Activated CD4-positive, alpha-beta memory T cell treated with anti-CD3 and anti-CD28 coated beads, Interleukin-2, amount 10 ng/mL, durations not matched to agents 7 days and 5 days (primary cell): ENCODE results near the gene LRFN4. TPM values are rescaled to one million over a fixed set of nuclear protein-coding genes. Genes with fewer than 3 reads are reported as not detected.
A peak's percentile ranks its signal among the peaks of the same experiment; 100 is the strongest.

Experiments
- CTCF ChIA-PET: fragments of 350-600 bp; sonication (Branson Sonifier 250); formaldehyde crosslinking; loops from one replicate; lab custom pipeline; 2021; ENCODE audit warnings: antibody characterized with exemption, inconsistent platforms; lab: Charles Lee
- POLR2A ChIA-PET: fragments of 350-600 bp; sonication (Branson Sonifier 250); formaldehyde crosslinking; loops from one replicate; lab custom pipeline; 2021; ENCODE audit warnings: antibody characterized with exemption; lab: Charles Lee
- DNase-seq: peaks from one replicate; pipeline ENCODE4 v3.0.0-alpha.2; 2020
- H3K27ac Mint-ChIP-seq: one replicate; pipeline ENCODE4 v1.8.0; 2021; ENCODE audit warnings: mild to moderate bottlenecking, mixed read lengths
- H3K27me3 Mint-ChIP-seq: one replicate; pipeline ENCODE4 v1.8.0; 2021; ENCODE audit warnings: mixed read lengths
- H3K36me3 Mint-ChIP-seq: one replicate; pipeline ENCODE4 v1.8.0; 2021; ENCODE audit warnings: low read depth, mixed read lengths
- H3K4me1 Mint-ChIP-seq: one replicate; pipeline ENCODE4 v1.8.0; 2021; ENCODE audit warnings: mixed read lengths
- H3K4me3 Mint-ChIP-seq: one replicate; pipeline ENCODE4 v1.8.0; 2021; ENCODE audit warnings: mild to moderate bottlenecking, mixed read lengths
- H3K9me3 Mint-ChIP-seq: one replicate; pipeline ENCODE4 v1.8.0; 2021; ENCODE audit warnings: mixed read lengths
- total RNA-seq, 2 experiments: library from RNA; stranded (reverse); gene quantifications; one replicate each; pipeline ENCODE4 v1.2.3, GENCODE V29; 2021

The LRFN4 gene
- total RNA-seq, 2 experiments from 2014 or later: 23.2 to 28.3 TPM

DNA sequence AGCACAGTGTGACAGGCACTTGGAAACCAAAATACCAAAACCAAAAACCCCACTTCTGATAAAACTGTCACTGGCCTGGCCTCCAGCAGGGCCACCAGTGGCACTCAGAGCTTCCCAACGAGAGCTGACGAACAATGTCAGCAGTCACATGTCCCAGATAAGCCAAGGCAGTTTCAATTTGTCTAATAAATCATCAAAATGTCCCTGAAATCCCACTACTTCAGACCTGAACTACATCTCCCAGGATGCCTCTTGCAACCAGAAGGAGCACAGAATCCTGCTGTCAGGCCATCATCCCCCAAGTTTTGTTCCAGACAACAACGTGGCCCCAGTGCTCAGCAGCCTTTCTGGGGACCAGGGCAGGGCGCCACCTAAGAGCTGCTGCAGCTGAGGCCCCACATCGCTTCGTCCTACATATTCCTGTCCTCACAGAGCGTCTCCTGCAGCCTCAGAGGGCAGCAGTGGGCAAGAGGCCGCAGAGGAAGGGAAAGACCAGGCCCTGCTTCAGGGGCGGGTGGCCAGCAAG lies 25.1 kb downstream of the LRFN4 start:
- H3K4me3 Mint-ChIP-seq: no peak overlapping the region
- no peaks in the 10 kb centered on the region for H3K36me3 Mint-ChIP-seq
- no peaks in the 10 kb centered on the region for H3K27me3 Mint-ChIP-seq
- H3K4me1 Mint-ChIP-seq: peaks cover 13% of the 10 kb centered on the region
- no peak for DNase-seq
- H3K27ac Mint-ChIP-seq: no peak overlapping the region
- POLR2A ChIA-PET: interaction anchor here (2.8 kb wide), 1 partner anchor 39 kb away, joined by 14 read pairs; the partner anchor contains the start of gene RCE1
- CTCF ChIA-PET: interaction anchor here (0.6 to 1.5 kb wide), 7 partner anchors 12 to 1891 kb away, joined by 3 to 5 read pairs (median 4); partner anchors contain the start of gene RBM4B
- H3K9me3 Mint-ChIP-seq: no peaks in the 10 kb centered on the region

DNA sequence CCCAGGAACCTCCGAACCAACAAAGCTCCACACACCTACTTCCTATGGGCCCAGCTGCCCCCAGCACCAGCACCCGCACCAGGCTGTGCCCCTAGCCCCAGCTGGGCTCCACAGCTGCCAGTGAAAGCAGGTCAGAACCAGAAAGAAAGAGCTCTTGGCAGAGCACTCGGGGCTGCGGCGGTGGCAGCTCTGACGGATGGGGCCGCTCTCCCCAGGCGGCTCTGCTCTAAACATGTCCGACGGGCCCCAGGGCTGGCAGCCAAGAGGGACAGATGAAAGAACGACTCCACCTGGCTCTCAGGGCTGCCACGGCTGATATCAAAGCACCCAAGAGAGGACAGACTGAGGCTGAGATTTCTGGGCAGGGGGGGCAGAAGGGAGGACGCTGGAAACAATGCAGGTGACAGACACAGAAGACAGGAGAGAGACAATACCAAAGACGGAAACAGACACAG lies 25.7 kb downstream of the LRFN4 start:
- Mint-ChIP-seq H3K27me3 (no peaks in the 10 kb centered on the region), H3K9me3 (no peaks in the 10 kb centered on the region), H3K4me3 (no peak overlapping the region), H3K27ac (no peak overlapping the region), H3K4me1 (peaks cover 13% of the 10 kb centered on the region), H3K36me3 (no peaks in the 10 kb centered on the region)
- no peak for DNase-seq
- POLR2A ChIA-PET: interaction anchor here (1.1 to 2.8 kb wide), 2 partner anchors 40 to 187 kb away, joined by 3 to 14 read pairs; partner anchors contain the start of gene RCE1
- CTCF ChIA-PET: interaction anchor here (0.7 to 2.1 kb wide), 8 partner anchors 13 to 366 kb away, joined by 3 to 7 read pairs (median 4); partner anchors contain the start of gene RBM4B

- ChIA-PET POLR2A (interaction anchor here (1.1 kb wide), 1 partner anchor 188 kb away, joined by 3 read pairs; no protein-coding TSS in a partner anchor), CTCF (interaction anchor here (0.7 to 2.1 kb wide), 9 partner anchors 16 to 188 kb away, joined by 3 to 7 read pairs (median 3); partner anchors contain the start of gene RCE1)
- Mint-ChIP-seq H3K36me3 (no peaks in the 10 kb centered on the region), H3K27me3 (no peaks in the 10 kb centered on the region), H3K9me3 (no peaks in the 10 kb centered on the region), H3K4me3 (no peak overlapping the region), H3K4me1 (peaks cover 13% of the 10 kb centered on the region), H3K27ac (no peak overlapping the region)
- peak; percentile 68 for DNase-seq
Measured at GRCh38 chr11:66883016-66883965, 26.4 kb downstream of the LRFN4 start.

DNA sequence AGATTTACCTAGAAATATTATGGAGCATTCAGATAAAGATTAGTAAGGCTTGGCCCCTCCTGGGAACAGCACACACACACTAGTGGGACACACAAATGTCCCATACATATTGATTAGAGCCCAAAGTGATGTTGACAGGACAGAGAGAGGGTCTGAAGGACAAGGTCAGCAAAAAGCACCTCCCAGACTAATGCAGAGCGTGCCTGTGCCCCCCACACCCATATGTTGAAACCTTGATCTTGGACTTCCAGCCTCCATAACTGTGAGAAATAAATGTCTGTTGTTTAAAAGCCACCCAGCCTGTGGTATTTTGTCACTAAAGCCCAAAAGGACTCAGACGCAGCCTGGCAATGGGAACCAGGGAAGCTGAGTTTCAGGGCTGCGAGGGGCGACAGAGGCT lies 27.6 kb downstream of the LRFN4 start:
- no peak overlapping the region for H3K4me3 Mint-ChIP-seq
- no peak overlapping the region for H3K27ac Mint-ChIP-seq
- CTCF ChIA-PET: interaction anchor here (1.0 to 2.1 kb wide), 5 partner anchors 17 to 189 kb away, joined by 3 to 7 read pairs (median 3); no protein-coding TSS in a partner anchor
- no peaks in the 10 kb centered on the region for H3K27me3 Mint-ChIP-seq
- H3K9me3 Mint-ChIP-seq: no peaks in the 10 kb centered on the region
- H3K4me1 Mint-ChIP-seq: peaks cover 12% of the 10 kb centered on the region
- no peak for DNase-seq
- POLR2A ChIA-PET: no interaction called here
- no peaks in the 10 kb centered on the region for H3K36me3 Mint-ChIP-seq

- ChIA-PET POLR2A (no interaction called here), CTCF (interaction anchor here (0.7 to 1.0 kb wide), 2 partner anchors 30 to 49 kb away, joined by 3 read pairs; no protein-coding TSS in a partner anchor)
- Mint-ChIP-seq H3K4me3 (no peak overlapping the region), H3K27me3 (no peaks in the 10 kb centered on the region), H3K4me1 (peaks cover 6% of the 10 kb centered on the region), H3K27ac (no peak overlapping the region), H3K9me3 (no peaks in the 10 kb centered on the region), H3K36me3 (no peaks in the 10 kb centered on the region)
- no peak for DNase-seq
Measured at GRCh38 chr11:66885469-66885868, 28.6 kb downstream of the LRFN4 start.

DNA sequence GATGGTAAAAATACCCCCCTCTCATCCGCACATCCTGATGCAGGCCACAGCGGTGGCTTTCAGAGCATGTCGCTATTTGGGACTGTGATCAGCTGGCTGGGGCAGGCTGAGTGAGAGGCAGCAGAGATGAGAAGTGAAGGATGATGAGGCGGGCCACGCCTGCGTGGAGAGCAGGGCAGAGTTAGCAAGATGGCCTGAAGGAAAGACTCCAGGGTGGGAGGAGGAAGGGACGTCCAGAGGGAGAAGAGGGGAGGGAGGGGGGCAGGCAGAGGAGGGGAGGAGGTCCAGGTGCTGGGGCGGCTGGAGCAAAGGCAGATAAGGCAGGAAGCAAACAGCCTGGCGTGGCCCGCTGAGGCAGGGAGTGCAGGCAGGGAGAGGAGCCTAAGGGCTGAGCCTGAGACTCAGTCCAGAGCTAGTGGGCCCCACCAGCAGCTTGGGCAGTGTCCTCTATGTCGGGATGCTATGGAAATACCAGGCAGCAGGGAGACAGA lies 29.1 kb downstream of the LRFN4 start:
- H3K27me3 Mint-ChIP-seq: no peaks in the 10 kb centered on the region
- ChIA-PET POLR2A (no interaction called here), CTCF (interaction anchor here (1.5 kb wide), 1 partner anchor 11 kb away, joined by 3 read pairs; no protein-coding TSS in a partner anchor)

GRCh38 chr11:66886671-66887221 lies 29.9 kb downstream of the LRFN4 start:
- H3K4me3 Mint-ChIP-seq: no peak overlapping the region
- no peaks in the 10 kb centered on the region for H3K36me3 Mint-ChIP-seq
- DNase-seq: no peak
- POLR2A ChIA-PET: interaction anchor here (1.0 kb wide), 1 partner anchor 13 kb away, joined by 3 read pairs; no protein-coding TSS in a partner anchor
- no peaks in the 10 kb centered on the region for H3K9me3 Mint-ChIP-seq
- H3K4me1 Mint-ChIP-seq: peaks cover 2% of the 10 kb centered on the region
- no peak overlapping the region for H3K27ac Mint-ChIP-seq
- CTCF ChIA-PET: interaction anchor here (1.5 kb wide), 1 partner anchor 12 kb away, joined by 3 read pairs; no protein-coding TSS in a partner anchor
- no peaks in the 10 kb centered on the region for H3K27me3 Mint-ChIP-seq

More for the DNA sequence above, 29.1 kb downstream of the LRFN4 start:
- no peak overlapping the region for H3K4me3 Mint-ChIP-seq
- no peaks in the 10 kb centered on the region for H3K9me3 Mint-ChIP-seq
- no peak overlapping the region for H3K27ac Mint-ChIP-seq
- H3K36me3 Mint-ChIP-seq: no peaks in the 10 kb centered on the region
- no peak for DNase-seq
- H3K4me1 Mint-ChIP-seq: peaks cover 1% of the 10 kb centered on the region

- Mint-ChIP-seq H3K27me3 (peaks cover 2% of the 10 kb centered on the region), H3K9me3 (peaks cover 2% of the 10 kb centered on the region), H3K4me1 (peaks cover 9% of the 10 kb centered on the region), H3K4me3 (no peak overlapping the region), H3K27ac (no peak overlapping the region), H3K36me3 (no peaks in the 10 kb centered on the region)
- no peak for DNase-seq
- POLR2A ChIA-PET: interaction anchor here (1.0 kb wide), 1 partner anchor 12 kb away, joined by 3 read pairs; no protein-coding TSS in a partner anchor
- CTCF ChIA-PET: interaction anchor here (1.5 kb wide), 1 partner anchor 13 kb away, joined by 3 read pairs; no protein-coding TSS in a partner anchor
Measured at GRCh38 chr11:66887526-66887925, 30.7 kb downstream of the LRFN4 start.

DNA sequence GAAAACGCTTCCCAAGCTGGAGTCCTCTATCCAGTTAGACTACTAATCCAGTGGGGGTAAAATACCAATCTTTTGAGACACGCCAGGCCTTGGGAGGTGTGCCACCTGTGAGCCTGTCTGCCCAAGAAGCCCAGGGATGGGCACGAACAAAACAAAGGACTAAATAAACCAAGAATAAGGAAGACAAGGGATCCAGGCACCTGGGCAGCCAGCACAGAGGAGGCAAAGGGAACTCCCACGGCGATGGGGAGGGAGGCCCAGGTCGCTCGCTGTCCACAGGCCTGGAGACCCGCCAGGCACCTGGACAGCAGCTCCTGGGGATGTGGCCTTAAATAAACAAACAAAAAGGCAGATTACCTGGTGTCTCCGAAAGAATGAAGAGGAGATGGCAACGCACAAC lies 31.4 kb downstream of the LRFN4 start:
- peaks cover 4% of the 10 kb centered on the region for H3K27me3 Mint-ChIP-seq
- no peak overlapping the region for H3K4me3 Mint-ChIP-seq
- peaks cover 13% of the 10 kb centered on the region for H3K4me1 Mint-ChIP-seq
- H3K9me3 Mint-ChIP-seq: peaks cover 2% of the 10 kb centered on the region
- H3K36me3 Mint-ChIP-seq: no peaks in the 10 kb centered on the region
- CTCF ChIA-PET: no interaction called here
- POLR2A ChIA-PET: no interaction called here
- DNase-seq: no peak
- no peak overlapping the region for H3K27ac Mint-ChIP-seq

- H3K27ac Mint-ChIP-seq: no peak overlapping the region
- H3K36me3 Mint-ChIP-seq: no peaks in the 10 kb centered on the region
- ChIA-PET CTCF (no interaction called here), POLR2A (no interaction called here)
- peaks cover 13% of the 10 kb centered on the region for H3K4me1 Mint-ChIP-seq
- peaks cover 10% of the 10 kb centered on the region for H3K27me3 Mint-ChIP-seq
- H3K4me3 Mint-ChIP-seq: no peak overlapping the region
- no peak for DNase-seq
- peaks cover 2% of the 10 kb centered on the region for H3K9me3 Mint-ChIP-seq
Measured at GRCh38 chr11:66889960-66890359, 33.1 kb downstream of the LRFN4 start.

- DNase-seq: peak; percentile 70
- H3K9me3 Mint-ChIP-seq: peaks cover 2% of the 10 kb centered on the region
- ChIA-PET POLR2A (interaction anchor here (0.9 to 1.2 kb wide), 2 partner anchors 10 to 215 kb away, joined by 3 read pairs; no protein-coding TSS in a partner anchor), CTCF (no interaction called here)
- H3K36me3 Mint-ChIP-seq: no peaks in the 10 kb centered on the region
- H3K4me3 Mint-ChIP-seq: peak overlapping the region; percentile 9
- peaks cover 12% of the 10 kb centered on the region for H3K27me3 Mint-ChIP-seq
- H3K4me1 Mint-ChIP-seq: peaks cover 13% of the 10 kb centered on the region
- H3K27ac Mint-ChIP-seq: no peak overlapping the region
Measured at GRCh38 chr11:66891851-66892660, 35.2 kb downstream of the LRFN4 start.
